GM19463 (cell line): ENCODE measurements around the gene SCTR.

ENCODE experiments used
- ATAC-seq: cut with Tn5 transposase; IDR thresholded peaks from one replicate; pipeline ENCODE4 v1.9.1; 2021; ENCODE audit warnings: mild to moderate bottlenecking, moderate library complexity; ENCODE audit not compliant: unreplicated experiment

The SCTR gene

DNA sequence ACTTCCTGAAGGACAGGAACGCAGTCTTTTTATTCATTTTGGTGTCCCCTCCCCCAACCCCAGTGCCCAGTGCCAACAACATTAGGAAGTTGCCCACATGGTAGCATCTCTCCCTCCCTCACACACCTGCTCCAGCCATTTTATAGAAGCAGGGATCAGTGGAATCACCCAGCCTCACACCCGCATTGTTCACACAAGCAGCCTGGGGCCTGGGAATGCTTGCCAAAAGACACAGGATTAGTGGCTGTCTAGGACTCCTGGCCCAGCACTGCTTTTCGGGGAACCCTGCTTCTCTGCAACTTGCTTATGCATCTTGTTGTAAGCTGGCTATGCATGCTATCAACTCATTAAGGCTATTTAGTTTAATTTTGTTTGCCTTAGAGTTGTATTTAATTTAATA, 74.8 kb downstream of the SCTR start:
- ATAC-seq, result no peak

DNA sequence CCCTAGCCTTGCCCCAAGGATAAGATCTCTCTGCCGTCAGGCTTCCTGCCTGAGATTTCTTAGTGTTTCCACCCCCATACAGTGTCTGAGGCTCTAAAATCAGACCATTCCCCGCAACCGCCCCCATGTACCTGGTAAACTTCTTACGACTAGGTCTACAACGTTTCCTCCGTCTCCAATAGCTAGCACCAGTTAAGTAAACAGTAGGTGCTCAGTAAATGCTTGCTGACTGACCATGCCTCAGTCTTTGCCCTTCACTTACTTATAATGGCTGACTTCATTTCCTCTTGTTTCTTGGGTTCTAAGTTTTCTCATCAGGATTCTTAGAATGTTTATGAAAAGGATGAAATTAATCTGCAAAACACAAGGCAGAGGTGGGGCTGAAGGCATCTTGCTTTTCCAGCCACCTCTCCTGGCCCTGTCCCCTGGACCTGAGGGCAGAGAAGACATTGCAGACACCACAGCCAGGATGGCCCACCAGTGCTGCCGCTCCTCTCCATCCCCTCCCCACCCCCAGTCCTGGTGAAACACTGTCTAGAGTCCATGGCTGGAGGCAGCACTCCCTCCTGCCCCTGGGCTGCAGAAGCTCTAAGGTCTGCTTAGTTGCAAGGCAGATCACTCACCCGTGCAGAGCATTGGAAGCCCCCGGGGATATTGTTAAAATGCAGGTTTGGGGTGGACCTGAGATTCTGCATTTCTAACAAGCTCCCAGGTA, 75.7 kb downstream of the SCTR start:
- ATAC-seq, result no peak

DNA sequence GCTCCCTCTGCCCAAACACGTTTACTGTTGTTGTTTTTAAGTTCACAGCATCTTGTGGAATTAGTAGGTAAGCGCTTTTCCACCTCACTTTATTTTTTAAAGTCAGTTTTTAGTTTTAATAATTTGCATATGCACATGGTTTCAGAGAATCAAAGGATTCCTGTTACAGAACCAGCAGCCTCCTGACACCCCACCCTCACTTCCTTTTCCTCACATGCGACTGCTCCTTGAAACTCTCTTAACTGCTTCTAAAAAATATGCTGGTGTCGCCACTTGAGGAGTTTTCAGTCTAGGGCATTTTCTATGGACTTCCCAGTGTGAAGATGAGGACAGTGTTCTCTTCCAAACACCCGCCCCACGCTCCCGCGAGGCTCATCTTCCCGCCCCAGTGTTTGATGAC, 78.2 kb downstream of the SCTR start:
- ATAC-seq, result no peak

DNA sequence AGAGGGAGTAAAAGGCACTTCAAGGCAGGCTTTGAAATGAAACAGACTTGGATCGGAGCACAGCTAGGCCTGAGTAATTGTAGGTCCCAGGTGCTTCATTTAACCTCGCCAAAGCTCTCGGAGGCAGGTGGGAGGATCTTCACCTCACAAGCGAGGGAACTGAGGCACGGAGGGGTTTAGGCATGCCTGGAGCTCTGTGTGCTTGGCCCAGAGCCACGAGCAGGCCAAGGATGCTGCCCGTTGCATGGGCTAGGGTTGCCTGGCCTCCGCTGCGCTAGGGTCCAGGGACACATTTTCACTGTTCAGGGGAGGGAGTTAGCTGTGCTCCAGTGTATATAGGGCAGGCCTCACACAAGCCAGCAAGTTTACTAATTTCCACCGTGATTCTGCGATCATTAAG, 81.4 kb downstream of the SCTR start:
- no peak for ATAC-seq

DNA sequence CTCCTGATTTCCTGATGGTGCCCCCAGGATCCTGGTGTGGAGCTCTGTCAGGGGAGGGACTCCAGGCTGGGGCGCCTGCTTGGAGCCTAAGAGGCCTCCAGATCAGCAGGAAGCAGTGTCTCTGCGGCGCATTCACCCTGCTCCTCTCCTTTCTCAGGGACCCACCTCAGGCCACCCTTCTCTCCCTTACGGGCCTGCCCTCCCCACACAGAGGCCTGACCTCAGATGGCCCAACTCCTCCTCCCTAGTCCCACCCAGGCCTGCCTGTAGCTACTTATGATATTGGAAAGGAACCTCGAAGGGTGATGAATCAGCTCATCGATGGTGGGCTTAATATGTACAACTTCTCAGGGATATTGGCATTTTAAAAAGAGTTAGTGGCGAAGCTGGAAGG, 82.1 kb downstream of the SCTR start:
- ATAC-seq, result no peak

DNA sequence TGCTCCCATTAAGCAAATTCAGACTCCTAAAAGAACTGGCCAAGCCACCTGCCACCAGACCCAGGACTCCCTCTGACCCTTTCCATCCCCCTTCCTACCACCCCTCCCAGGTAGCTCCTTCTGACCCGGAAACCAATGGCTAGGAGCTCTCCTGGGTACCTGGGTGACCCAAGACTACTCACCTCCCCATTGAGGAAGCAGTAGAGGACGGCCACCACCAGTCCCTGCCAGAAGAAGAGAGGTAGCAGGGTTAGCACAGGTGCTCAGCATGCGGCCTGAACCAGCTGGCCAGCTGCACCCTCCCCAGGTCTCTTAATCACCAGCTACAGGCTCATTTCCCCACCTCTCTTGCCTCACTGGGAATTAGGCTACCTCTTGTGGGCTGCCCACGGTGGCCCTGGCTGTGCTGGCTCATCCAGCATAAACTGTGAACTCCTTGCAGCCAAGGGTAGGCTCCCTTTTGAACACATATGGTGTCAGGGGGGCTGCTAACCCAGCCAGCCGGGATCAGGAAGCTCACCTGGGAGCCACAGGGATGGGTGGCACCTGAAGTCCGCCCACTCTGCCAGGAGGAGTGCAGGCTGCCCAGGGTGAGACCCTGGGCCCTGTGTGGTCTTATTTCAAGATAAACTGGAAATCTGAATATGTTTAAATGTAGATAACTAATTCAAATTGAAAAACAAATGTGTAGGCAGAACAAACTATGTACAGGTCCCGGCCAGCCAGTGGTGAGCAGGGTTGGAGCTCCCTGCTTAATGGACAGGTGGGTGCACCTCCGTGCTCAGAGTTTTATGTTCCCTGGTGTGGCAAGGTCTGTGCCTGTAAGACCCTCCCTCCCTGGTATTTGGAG, 82.7 kb downstream of the SCTR start:
- ATAC-seq, result no peak

DNA sequence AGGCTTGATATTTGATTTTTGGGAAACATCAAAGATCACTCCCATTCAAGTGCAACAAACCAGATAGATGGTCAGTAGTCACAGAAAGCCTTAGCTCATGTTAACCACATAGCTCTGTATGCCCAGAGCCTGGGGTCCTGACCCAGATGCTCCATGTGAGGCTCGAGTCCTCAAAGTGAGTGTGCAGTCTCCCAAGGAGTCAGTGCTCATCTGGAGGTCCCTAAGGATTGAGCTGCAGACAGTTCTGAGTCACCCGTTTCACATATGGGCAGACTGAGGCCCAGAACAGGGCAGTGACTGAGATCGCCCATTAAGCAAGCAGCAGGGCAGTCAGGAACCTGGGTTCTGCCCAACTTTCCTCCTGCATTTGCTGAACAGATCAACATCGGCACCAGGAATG, 83.4 kb downstream of the SCTR start:
- ATAC-seq, result no peak

DNA sequence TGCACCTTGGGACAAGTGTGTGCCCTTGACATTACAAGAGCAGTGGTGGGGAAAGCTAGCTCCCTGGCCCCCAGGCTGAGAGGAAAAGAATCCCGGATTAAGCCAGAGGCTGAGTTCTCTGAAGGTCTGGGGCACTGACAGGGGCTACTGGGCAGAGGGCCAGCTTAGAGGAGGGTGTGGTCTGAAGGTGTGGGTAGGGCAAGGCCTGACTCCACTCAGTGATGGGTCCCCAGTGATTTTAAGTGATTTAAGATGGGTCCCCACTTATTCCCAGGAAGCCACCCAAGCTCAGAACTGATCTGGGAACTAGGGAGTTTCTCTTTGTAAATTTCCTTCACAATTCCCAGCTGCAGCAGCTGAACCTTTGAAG, 83.8 kb downstream of the SCTR start:
- no peak for ATAC-seq

DNA sequence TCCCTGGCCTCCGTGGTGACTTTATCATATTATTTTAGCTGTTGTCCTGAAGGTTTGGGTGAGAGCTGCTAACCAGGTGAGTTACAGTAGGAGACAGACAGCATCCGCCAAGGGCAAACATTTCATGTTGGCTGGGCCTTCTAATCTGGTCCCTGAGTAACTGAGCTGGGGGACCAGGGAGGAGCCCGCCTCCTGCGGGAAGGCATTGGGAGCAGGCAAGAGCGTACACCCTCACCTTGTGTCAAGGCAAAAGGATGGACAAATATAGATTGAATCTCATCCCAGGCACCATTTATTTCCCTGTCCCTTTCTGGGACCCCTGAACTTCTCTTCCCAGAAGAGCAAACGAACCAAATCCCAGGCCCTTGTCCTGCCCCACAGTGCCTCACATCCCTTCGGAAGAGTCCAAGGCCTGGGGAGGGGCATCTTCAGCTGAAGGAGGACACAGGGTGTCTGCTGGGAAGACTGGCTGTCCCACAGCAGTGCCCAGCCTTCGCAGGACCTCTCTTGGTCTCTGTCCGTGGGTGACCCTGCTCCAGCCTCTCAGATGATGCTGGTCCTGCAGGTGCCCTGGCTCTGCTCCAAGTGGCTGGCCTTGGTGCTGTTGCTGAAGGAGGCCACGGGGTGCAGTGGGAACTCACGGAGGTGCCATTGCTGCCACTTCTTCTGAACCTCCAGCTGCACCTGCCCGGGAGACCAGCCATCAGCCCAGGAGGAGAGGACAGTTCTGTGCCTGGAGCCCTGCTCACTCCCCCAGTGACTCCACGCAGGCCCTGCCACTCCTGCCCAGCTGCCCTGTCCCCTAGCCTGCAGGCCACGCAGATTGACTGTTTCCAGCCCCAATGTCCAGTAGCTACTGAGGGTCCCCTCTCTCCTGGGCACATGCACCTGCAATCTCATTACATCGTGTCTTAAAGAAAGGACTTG, 84.4 kb downstream of the SCTR start:
- ATAC-seq, result no peak

DNA sequence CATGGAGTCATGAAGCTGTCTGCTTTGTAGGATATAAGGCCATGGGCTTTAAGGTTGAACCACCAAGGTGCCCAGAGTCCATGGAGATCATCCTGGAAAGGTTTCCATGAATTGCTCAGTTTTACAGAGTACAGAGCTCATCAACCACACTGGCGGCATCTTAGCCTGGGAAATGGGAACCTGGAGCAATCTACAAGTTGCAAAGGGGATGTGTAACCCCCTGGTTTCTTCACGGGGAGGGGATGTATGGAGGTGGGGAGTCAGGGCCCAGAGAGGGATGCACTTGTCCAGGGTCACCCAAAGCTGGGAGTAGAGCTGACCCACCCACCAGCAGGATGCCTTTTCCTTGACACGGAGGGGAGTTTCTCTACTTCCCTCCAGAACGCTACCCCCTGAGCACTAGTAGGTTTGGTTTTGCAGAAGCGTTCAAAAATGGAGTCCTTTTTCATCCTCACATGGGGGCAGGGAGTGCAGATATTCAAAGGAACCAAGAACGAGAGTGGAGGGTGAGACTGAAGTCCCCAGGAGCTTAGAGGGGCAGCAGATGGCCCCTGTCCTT, 85.5 kb downstream of the SCTR start:
- no peak for ATAC-seq

DNA sequence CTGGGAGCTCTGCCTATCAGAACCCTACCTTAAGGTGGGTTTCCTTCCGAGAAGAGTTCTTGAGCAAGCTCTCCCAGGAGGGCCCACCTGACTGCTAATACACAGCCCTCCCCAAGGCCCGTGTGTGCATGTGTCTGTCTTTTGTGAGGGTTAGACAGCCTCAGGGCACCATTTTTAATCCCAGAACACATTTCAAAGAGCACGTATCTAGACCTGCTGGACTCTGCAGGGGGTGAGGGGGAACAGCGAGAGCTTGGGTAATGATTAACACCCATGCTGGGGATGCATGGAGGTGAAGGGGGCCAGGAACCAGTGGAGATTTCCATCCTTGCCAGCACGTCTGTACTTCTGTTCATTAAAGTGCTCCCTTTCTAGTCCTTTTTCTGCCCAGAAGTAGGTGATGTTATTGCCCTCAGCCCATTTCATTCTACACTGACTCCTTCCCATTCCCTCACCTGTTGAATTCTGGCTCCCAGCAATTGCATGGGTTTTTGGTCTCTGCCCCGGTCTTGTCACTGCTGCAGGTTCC, 86.1 kb downstream of the SCTR start:
- ATAC-seq, result no peak

DNA sequence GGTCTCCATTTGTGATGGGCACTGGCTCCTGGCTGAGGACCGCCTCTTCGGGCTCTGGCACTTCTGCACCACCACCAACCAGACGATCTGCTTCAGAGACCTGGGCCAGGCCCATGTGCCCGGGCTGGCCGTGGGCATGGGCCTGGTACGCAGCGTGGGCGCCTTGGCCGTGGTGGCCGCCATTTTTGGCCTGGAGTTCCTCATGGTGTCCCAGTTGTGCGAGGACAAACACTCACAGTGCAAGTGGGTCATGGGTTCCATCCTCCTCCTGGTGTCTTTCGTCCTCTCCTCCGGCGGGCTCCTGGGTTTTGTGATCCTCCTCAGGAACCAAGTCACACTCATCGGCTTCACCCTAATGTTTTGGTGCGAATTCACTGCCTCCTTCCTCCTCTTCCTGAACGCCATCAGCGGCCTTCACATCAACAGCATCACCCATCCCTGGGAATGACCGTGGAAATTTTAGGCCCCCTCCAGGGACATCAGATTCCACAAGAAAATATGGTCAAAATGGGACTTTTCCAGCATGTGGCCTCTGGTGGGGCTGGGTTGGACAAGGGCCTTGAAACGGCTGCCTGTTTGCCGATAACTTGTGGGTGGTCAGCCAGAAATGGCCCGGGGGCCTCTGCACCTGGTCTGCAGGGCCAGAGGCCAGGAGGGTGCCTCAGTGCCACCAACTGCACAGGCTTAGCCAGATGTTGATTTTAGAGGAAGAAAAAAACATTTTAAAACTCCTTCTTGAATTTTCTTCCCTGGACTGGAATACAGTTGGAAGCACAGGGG, 87.1 kb downstream of the SCTR start:
- no peak for ATAC-seq

DNA sequence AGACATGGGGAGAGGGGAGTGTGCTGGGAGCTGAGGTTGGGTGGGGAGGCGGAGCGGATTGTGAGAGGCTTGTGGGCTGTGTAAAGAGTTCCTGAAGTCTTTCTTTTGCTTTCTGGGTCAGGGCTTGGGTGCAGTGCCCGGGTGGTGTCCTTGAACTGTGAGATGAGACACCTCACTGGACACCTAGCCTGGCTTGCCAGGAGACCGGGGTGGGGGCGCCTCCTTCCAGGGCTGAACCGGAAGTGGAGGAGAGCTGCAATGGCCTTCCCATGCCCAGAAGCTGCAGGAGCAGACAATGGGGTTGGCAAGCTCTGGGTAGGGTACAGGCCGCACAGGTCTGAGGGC, 88.4 kb downstream of the SCTR start:
- no peak for ATAC-seq

DNA sequence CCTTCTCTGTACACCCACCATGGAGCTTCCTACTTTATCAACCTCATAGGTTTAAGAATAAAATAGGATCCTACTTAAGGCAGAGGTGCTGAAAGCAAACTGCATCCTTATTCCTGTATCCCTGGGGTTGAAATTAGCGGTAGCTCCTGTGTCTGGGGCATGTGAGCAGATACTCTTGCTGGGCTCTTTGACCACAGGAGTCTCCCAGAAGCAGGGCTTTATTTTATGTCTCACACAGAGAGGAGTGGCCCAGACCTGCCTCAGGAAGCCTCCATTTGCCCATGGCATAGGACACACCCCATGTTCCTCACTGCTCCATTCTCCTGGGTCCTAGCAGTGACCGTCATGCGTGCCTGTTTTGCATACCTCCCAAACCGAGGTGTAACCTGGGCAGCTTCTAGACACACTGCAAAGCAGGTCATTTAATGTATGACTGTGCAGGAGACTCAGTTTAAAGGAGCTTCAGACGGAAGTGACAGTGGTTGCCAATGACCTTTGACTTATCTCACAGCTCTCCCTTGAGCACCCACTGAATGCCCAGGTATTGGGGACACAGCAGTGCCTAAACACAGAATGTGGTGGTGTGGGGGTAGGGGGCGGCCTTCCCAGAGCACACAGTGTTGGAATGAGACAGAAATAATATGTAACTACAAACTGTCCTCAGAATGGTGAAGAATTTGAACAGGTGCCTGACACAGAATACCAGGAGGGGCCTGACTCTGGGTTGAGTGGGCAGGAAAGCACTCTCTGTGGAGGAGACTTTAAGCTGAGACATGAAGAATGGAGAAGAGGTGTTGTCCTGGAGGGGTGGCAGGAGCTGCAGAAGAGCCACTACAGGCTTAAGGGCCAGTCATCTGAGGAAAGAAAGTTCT, 89.0 kb downstream of the SCTR start:
- ATAC-seq, result no peak

DNA sequence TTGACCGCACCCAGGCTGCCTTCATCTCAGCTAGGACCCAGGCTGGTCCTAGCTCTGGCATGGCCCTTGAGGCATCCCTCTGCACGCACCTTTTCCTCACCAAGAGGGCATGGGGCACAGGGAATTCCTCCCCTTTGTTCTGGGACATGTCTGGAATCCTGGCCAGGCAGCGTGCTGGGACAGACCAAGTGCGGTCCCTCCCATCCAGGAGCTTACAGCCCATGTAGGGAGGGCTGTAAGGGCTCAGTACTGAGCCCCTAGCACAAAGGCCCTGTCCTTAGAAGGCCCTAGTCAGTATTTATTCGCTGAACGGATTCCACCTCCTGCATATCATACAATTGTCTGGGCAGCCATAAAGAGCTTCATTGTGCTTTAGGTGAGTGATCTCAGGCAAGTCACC, 89.6 kb downstream of the SCTR start:
- no peak for ATAC-seq

DNA sequence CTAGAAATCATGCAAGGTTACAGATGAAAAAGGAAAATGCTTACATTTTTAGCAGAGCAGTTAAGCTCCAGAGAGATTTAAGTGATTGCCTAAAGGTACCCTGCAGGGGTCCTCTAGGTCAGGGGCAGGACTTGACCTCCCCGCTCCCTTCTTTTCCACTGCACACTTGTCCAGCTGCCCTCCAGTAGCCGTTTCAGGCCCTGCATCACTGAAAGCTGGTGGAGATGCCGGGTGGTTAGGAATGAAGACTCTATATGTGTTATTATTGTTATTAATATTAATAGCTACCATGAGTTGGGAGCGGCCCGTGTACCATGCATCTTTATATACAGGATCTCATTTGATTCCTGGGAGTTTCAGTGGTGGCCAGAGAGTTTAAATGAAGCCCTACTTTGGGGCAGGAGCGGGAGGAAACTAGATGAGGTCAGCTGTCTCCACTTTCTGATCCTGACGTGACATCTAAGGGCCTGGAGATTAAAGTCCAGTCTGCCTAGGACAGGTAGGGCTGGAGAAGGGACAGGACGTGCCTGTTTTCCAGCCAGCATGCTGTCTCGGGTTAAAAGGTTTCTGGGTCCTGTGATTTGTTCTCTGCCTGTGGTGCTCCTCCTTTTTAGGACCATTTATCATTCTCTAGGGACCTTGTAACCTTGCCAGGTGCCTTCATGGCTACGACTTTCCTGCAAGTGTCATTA, 90.5 kb downstream of the SCTR start:
- ATAC-seq, result no peak

DNA sequence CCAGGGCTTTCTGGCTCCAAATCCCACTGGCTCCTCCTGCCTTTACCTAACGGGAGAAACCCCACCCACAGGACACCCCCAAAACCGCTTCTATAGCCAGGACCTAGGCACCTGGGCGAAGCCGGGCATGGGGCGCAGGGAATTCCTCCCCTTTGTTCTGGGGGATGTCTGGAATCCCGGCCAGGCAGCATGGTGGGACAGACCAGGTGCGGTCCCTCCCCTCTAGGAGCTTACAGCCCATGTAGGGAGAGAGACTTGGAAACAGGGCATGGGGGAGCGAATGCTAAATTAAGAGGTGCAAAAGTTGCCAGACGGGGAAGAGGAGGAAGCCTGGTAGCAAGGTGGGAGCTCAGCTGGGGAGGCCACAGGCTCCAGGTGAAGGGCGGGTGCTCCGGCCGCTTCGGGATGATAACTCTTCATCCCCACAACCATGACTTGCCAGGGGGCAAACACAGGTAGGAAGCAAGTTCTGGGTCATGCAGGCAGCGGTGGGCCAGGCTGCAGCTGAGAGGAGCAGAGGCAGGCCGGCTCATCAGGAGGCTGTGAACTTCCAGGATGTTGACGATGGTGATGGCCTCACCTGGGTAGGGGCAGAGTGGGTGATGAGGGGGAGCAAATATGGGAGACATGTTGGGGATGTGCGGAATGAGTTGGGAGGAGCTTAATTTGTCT, 91.3 kb downstream of the SCTR start:
- no peak for ATAC-seq
